Ectodermal cell (in vitro differentiated cells): Measurements from ENCODE around the gene ENGASE.

Source experiments
- H3K27ac ChIP-seq: 2 replicates; pipeline ENCODE4 v1.7.0; 2013; ENCODE audit warnings: mild to moderate bottlenecking, low read depth, low read length; ENCODE audit not compliant: insufficient read depth, poor library complexity, severe bottlenecking
- H3K27me3 ChIP-seq: 2 replicates; pipeline ENCODE4 v1.7.0; 2013; ENCODE audit warnings: mild to moderate bottlenecking, low read length; ENCODE audit not compliant: insufficient read depth, control insufficient read depth, poor library complexity, severe bottlenecking
- H3K36me3 ChIP-seq: one replicate; pipeline ENCODE4 v1.7.0; 2013; ENCODE audit warnings: low read length; ENCODE audit not compliant: control insufficient read depth, insufficient read depth
- H3K4me1 ChIP-seq: one replicate; pipeline ENCODE4 v1.7.0; 2013; ENCODE audit warnings: low read length; ENCODE audit not compliant: control insufficient read depth, insufficient read depth
- H3K4me3 ChIP-seq: 2 replicates; pipeline ENCODE4 v1.7.0; 2013; ENCODE audit warnings: low read depth, low read length, control low read depth; ENCODE audit not compliant: insufficient read depth
- H3K9me3 ChIP-seq: 2 replicates; pipeline ENCODE4 v1.7.0; 2013; ENCODE audit warnings: mild to moderate bottlenecking, low read length, moderate library complexity; ENCODE audit not compliant: control insufficient read depth
- WGBS, 2 experiments: methylation state at CpG; one replicate each; pipeline ENCODE4 v1.1.7; 2013; ENCODE audit warnings: missing lambda C conversion rate in 2 of 2; 5-methylcytosine and 5-hydroxymethylcytosine counted together

ENGASE gene

GRCh38 chr17:79114458-79115301 is 40.1 kb downstream of the ENGASE start:
- H3K27me3 ChIP-seq = no peaks in the 10 kb centered on the region

GRCh38 chr17:79115487-79115886 is 40.9 kb downstream of the ENGASE start:
- no peaks in the 10 kb centered on the region for H3K36me3 ChIP-seq
- 83% methylated on average over 22 of the region's 22 CpGs for WGBS, 2 experiments
- H3K27me3 ChIP-seq = no peaks in the 10 kb centered on the region
- no peak overlapping the region for H3K4me3 ChIP-seq
- H3K4me1 ChIP-seq = peaks cover 26% of the 10 kb centered on the region
- no peaks in the 10 kb centered on the region for H3K9me3 ChIP-seq
- no peak overlapping the region for H3K27ac ChIP-seq

More at GRCh38 chr17:79114458-79115301, 40.1 kb downstream of the ENGASE start:
- WGBS, 2 experiments = 63 to 64% methylated on average over 30 of the region's 30 CpGs
- H3K27ac ChIP-seq = no peak overlapping the region
- H3K4me3 ChIP-seq = no peak overlapping the region
- H3K9me3 ChIP-seq = no peaks in the 10 kb centered on the region
- H3K36me3 ChIP-seq = no peaks in the 10 kb centered on the region
- peaks cover 26% of the 10 kb centered on the region for H3K4me1 ChIP-seq

GRCh38 chr17:79116575-79117368 is 42.1 kb downstream of the ENGASE start:
- Histone ChIP-seq H3K4me3 (no peak overlapping the region), H3K9me3 (no peaks in the 10 kb centered on the region), H3K27ac (no peak overlapping the region), H3K27me3 (no peaks in the 10 kb centered on the region), H3K4me1 (peaks cover 26% of the 10 kb centered on the region), H3K36me3 (no peaks in the 10 kb centered on the region)
- WGBS, 2 experiments = 90% methylated on average over 19 of the region's 19 CpGs

- WGBS, 2 experiments = 84 to 86% methylated on average over 21 of the region's 21 CpGs
- H3K4me3 ChIP-seq = no peak overlapping the region
- no peaks in the 10 kb centered on the region for H3K36me3 ChIP-seq
- no peaks in the 10 kb centered on the region for H3K27me3 ChIP-seq
- H3K9me3 ChIP-seq = no peaks in the 10 kb centered on the region
- no peak overlapping the region for H3K27ac ChIP-seq
- H3K4me1 ChIP-seq = peaks cover 26% of the 10 kb centered on the region
Observed at GRCh38 chr17:79117905-79118487, 43.4 kb downstream of the ENGASE start.

GRCh38 chr17:79118924-79119323 is 44.3 kb downstream of the ENGASE start:
- no peak overlapping the region for H3K27ac ChIP-seq
- WGBS, 2 experiments = 88 to 92% methylated on average over 4 of the region's 4 CpGs
- H3K27me3 ChIP-seq = no peaks in the 10 kb centered on the region
- no peaks in the 10 kb centered on the region for H3K9me3 ChIP-seq
- H3K4me3 ChIP-seq = no peak overlapping the region
- H3K36me3 ChIP-seq = no peaks in the 10 kb centered on the region
- H3K4me1 ChIP-seq = peaks cover 26% of the 10 kb centered on the region

GRCh38 chr17:79120259-79120658 is 45.6 kb downstream of the ENGASE start:
- 77 to 79% methylated on average over 5 of the region's 5 CpGs for WGBS, 2 experiments

GRCh38 chr17:79123988-79124387 is 49.4 kb downstream of the ENGASE start:
- no peaks in the 10 kb centered on the region for H3K27me3 ChIP-seq
- no peak overlapping the region for H3K27ac ChIP-seq
- 96 to 97% methylated on average over 8 of the region's 8 CpGs for WGBS, 2 experiments
- H3K36me3 ChIP-seq = no peaks in the 10 kb centered on the region
- no peaks in the 10 kb centered on the region for H3K9me3 ChIP-seq
- no peaks in the 10 kb centered on the region for H3K4me1 ChIP-seq
- no peak overlapping the region for H3K4me3 ChIP-seq

More at GRCh38 chr17:79120259-79120658, 45.6 kb downstream of the ENGASE start:
- Histone ChIP-seq H3K27ac (no peak overlapping the region), H3K4me3 (no peak overlapping the region), H3K27me3 (no peaks in the 10 kb centered on the region), H3K9me3 (no peaks in the 10 kb centered on the region), H3K4me1 (peaks cover 13% of the 10 kb centered on the region), H3K36me3 (no peaks in the 10 kb centered on the region)

- no peak overlapping the region for H3K27ac ChIP-seq
- H3K27me3 ChIP-seq = no peaks in the 10 kb centered on the region
- WGBS, 2 experiments = 94% methylated on average over 21 of the region's 21 CpGs
- H3K9me3 ChIP-seq = no peaks in the 10 kb centered on the region
- H3K4me3 ChIP-seq = no peak overlapping the region
- no peaks in the 10 kb centered on the region for H3K4me1 ChIP-seq
- H3K36me3 ChIP-seq = no peaks in the 10 kb centered on the region
Observed at GRCh38 chr17:79124513-79125209, 50.0 kb downstream of the ENGASE start.

GRCh38 chr17:79125503-79125902 is 50.9 kb downstream of the ENGASE start:
- WGBS, 2 experiments = 84% methylated on average over 22 of the region's 22 CpGs
- H3K27me3 ChIP-seq = no peaks in the 10 kb centered on the region

More at GRCh38 chr17:79125503-79125902, 50.9 kb downstream of the ENGASE start:
- no peak overlapping the region for H3K27ac ChIP-seq
- no peaks in the 10 kb centered on the region for H3K4me1 ChIP-seq
- no peaks in the 10 kb centered on the region for H3K36me3 ChIP-seq
- no peak overlapping the region for H3K4me3 ChIP-seq
- no peaks in the 10 kb centered on the region for H3K9me3 ChIP-seq
